HG03521 (cell line): ENCODE measurements around the gene SOCS1.
A peak's percentile ranks its signal among the peaks of the same experiment; 100 is the strongest.
"Not testable (repeated sequence)": the region's sequence is repeated elsewhere in the genome, so short reads cannot be mapped to it uniquely, and the experiment has no call there.

Source experiments
- ATAC-seq: cut with Tn5 transposase; IDR thresholded peaks from one replicate; pipeline ENCODE4 v1.9.1; 2021; ENCODE audit warnings: mild to moderate bottlenecking, moderate library complexity; ENCODE audit not compliant: unreplicated experiment

The SOCS1 gene

DNA sequence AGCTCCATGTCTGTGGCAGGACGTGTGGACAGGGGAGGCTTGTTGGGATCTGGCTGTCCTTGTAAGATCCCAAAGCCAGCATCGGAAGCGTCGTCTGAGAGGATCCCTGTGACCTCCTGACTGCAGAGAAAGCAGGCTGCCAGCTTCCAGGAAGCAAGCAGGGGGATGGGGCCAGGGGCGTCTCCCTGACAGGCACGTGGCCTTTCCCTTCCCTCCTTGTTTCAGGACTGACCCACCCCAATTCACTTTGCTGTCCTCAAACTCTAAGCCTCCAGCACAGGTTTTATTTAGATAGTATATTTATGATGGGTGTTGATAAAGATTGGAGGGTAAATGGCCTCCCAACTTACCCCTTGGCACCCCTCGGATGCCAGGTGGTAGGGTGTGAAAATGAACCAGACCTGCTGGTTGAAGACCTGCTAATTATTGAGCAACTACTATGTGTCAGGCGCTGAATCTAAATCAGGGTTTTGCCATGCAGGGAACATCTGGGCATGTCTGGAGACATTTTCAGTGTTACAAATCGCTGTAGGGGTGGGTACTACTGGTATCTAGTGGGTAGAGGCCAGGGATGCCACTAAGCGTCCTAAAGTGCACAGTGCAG, 24.5 kb downstream of the SOCS1 start:
- no peak for ATAC-seq

DNA sequence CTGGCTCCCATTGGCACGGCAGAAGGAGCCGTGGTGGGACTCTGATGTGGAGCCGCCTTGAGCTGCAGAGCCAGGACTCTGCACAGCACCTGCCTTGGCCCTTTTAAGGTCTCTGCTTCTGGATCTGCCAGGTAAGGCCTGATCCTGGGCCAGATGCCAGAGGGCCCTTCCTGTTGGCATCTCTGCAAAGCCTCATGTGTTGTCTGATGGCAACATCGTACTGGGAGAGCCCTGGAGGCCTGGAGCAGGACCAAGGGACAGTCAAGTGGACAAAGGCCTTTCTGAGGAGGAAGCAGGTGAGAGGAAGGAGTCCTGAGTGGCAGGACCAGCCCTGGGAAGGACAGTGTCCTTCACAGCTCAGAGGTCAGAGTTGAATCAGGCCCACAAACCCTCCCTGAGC, 26.1 kb downstream of the SOCS1 start:
- ATAC-seq, result no peak

DNA sequence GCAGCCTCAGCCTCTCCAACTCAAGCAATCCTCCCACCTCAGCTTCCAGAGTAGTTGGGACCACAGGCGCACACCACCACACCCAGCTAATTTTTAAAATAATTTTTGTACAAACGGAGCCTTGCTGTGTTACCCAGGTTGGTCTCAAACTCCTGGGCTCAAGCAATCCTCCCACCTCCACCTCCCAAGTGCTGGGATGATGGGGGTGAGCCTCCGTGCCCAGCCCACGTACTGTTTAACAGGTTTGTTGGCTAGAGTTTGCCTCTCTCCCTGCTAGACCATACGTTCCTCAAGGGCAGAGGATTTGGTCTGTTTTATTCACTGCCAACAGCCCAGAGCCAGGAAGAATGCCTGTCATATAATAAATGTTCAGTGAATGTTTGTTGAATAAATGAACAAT, 26.6 kb downstream of the SOCS1 start:
- no peak for ATAC-seq

DNA sequence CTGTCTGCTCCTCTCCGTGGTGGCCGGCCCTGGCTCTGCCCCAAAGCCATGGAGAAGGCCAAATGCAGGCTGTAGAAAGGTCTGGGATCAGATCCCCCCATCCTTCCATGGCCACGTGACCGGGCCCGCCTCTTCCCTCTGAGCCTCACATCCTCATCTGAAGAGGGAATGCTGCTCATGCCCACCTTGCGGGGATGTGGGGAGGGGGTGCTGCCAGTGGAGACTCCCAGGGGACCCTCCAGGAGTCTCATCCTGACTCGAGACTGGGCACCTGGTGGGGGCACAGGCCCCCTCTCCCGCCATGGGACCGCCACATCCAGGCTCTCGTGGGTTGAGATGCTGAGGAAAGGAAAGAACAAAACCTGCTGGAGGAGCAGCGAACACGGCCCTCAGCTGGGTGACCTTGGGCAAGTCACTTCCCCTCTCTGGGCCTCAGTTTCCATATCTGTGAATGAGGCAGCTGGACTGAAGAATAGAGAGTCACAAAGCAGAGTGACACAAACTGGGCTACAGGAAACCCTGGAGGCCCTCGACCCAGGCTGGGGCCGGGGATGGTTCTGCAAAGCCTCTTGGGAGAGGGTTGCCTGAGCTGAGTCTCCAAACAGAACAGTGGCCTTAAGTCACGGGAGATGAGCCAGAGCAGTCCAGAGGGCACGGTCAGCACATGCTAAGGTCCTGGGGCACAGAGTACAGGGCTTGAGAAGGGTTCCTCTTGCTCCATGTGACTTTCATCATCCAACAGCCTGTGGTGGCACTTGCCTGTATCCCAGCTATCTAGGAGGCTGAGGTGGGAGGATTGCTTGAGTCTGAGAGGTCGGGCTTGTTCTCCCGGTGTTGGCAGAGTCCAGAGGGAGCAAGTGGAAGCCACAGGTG, 30.1 kb downstream of the SOCS1 start:
- no peak for ATAC-seq

DNA sequence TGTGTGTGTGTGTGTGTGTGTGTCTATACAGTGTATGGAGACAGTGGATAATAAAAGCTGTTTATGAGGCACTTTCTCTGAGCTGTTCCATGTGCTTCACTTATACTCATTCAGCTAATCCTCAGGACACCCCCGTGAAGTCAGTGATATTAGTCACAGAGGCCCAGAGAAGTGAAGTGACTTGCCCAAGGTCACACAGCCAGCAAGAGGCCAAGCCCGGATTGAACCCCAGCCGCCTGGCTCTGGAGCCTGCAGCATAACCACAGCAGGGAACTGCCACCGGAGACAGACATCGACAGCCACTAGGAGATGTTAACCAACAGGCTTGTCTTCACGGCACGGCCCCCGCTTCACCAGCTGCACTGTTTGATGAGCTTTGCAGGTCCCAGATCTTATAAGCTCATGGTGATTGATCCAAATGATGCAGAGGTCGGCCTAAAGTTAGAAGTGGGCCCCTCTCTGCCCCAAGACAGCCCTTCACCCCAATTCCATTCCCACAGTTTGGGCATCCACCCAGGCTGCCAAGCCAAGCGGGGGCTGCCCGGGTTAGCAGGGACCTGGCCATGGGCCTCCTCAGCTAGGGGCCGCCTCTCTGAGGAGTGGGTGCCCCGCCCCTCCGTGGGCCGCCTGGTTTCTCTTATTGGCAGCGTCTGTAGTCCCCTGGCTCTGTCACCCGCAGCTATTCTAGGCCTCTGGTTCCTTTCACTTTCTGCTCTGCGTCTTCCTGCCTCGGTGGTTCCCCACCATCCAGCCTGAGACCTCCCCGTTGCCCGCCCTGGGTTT, 30.9 kb downstream of the SOCS1 start:
- peak; percentile 79 for ATAC-seq

DNA sequence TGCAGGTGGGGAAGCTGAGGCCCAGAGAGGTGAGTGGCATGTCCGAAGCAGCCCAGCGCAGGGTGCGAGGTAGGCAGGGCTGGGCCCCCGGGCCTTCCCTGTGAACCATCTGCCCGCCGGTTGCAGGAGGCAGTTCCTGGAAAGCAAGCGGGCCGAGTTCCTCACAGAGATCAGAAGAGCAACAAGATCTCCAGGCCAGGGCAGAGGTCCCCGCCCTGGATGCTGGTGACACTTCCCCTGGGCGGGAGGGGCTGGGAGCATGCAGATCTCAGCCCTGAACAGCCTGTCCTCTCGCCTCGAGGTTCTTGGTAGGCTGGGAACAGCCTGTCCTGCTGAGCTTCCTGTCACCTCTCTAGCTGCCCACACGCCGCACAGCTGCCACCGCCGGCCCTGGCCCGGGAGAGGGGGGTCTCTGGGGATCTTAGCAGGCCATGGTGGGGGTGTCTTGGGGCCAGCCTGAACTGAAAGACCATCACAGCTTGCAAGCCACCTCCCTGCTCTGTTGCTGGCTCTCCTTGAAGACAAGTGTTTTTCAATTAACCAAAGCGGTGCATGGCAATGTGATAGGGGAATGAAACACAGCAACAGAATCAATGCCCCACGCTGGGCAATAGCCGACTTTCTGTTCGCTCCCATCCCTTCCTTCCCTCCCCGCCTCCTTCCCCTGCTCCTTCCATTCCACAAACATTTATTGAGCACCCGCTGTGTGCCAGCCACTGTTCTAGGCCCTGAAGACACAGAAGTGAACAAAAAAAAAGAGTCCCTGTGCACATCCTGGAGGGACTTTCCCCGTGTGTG, 31.7 kb downstream of the SOCS1 start:
- peak; percentile 39 for ATAC-seq

DNA sequence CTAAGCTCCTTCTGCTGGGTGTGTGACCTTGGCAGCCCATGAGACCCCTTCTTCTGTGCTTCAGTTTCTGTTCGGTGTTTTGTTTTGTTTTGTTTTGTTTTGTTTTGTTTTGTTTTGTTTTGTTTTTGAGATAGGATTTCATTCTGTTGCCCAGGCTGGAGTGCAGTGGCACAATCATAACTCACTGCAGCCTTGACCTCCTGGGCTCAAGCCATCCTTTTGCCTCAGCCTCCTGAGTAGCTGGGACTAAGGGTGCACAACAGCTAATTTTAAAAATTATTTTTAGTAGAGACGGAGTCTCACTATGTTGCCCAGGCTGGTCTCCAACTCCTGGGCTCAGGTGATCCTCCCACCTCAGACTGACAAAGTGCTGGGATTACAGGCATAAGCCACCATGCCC, 35.5 kb downstream of the SOCS1 start:
- ATAC-seq, result not testable (repeated sequence)

DNA sequence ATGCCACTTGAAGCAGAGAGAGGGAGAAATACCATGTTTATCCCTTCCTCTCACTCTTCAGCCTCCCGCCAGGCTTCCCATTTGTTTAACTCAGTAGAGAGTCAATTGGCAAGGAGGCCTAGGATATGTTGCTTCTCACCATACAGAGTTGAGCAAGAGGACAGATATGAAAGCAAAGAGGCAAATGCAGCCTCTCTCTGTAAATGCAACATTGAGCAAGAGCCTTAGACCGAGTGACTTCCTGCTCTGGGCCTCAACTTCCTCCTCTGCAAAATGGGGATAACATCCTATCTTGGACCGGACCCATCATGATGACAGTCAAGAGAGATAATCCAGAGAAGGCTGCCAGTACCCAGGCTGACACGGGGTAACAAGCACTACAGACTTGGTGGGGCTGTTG, 36.8 kb downstream of the SOCS1 start:
- ATAC-seq, result no peak

DNA sequence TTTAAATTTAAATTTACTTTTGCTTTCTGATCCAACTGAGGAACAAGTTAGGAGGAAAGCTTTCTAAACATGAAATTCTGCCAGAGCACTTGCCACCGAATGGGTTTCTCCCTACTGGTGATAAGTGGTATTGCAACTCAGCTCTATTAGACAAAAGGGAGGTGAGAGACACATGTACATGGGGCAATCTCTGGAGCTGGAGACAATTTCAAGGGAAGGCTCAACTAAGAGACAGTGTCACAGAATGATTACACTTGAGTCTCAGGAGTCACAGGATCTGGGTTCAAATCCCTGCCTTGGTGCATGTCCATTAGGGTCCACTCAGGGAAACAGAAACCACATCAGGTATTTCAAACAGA, 37.4 kb downstream of the SOCS1 start:
- ATAC-seq, result no peak

DNA sequence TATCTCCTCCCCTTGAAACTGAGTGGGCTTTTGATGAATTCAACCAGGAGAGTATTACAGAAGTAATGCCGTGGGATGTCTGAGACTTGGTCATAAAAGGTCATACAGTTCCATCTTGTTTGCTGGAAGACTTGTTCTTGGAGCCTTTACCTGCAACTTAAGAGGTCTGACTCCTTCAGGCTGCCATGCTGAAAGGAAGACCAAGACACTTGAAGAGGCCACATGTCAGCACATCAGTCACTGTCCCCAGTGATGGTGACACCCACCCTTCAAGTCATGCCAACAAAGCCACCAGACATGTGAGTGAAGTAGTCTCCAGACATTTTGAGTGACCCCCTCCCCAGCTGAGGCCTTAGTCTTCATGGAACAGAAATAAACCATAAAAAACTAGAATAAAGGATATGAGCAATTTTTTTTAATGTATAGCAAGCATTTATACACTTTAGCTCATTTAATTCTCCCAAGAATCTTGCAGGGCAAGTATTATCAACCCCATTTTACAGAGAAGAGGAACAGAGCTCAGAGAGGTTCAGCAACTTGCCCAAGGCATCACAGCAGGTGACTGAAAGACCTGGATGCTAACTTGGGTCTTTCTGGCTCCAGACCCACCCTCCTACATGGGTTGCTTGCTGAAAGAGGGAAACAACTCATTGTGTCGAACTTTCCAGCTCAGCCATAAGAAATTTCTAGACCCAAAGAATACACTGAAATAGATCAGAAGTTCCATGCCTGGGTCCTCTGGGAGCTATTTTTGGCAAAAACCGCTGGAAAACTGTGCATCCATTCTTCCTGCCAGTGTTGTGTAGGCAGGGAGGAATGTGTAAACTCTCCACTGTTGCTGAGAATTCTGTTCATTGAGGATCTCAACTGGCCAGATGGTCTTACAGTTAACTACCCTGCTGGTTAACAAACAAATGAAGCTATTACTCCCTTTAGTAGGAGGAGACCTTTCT, 38.1 kb downstream of the SOCS1 start:
- no peak for ATAC-seq

DNA sequence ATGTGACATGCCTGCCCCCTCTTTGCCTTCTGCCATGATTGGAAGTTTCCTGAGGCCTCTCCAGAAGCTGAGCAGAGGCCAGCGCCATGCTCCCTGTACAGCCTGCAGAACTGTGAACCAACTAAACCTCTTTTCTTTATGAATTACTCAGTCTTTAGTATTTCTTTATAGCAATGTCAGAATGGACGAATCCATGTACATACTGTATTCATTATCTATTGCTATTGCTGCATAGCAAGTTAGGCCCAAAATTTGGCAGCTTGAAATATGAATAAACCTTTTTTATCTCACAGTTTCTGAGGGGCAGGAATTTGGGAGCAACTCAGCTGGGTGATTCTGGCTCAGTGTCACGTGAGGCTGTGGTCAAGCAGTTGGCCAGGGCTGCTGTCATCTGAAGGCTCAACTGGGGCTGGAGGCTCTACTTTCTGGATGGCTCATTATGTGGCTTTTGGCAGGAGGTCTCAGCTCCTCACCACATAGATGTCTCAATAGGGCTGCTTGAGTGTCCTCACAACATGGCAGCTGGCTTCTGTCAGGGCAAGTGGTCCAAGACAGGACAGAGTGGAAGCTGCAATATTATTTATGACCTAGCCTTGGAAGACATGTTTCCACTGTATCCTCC, 40.0 kb downstream of the SOCS1 start:
- no peak for ATAC-seq

DNA sequence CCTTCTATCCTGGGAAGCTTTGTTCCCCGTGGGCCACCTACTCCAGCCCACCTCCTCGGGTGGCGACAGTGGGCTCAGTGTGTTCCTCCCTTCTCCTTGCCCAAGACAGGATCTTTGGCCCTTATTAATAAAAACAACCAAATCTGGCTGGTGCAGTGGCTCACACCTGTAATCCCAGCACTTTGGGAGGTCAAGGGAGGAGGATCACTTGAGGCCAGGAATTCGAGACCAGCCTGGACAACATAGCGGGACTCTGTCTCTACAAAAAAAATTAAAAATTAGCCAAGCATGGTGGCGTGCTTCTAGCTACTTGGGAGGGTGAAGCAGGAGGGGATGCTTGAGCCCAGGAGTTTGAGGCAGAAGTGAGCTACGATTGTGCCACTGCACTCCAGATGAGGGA, 42.2 kb downstream of the SOCS1 start:
- ATAC-seq, result no peak

DNA sequence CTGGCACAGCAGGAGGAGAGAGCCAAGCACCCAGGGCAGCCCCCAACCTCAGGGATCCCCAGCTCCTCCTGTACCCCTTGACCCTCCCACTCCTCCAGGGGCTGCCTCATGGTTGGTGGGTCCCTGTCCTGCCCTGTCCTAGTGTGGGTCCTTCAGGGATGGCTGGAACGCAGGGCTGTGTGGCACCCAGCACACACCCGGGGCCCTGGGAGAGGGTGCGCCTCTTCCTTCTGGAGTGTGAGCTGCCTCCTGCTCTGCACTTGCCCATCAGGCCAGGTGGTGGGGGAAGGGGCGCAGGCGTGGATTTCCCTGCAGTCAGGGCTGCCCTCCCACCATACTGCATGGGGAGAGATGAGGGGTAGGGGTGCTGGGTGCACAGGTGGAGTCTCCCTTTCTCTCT, 42.6 kb downstream of the SOCS1 start:
- no peak for ATAC-seq

DNA sequence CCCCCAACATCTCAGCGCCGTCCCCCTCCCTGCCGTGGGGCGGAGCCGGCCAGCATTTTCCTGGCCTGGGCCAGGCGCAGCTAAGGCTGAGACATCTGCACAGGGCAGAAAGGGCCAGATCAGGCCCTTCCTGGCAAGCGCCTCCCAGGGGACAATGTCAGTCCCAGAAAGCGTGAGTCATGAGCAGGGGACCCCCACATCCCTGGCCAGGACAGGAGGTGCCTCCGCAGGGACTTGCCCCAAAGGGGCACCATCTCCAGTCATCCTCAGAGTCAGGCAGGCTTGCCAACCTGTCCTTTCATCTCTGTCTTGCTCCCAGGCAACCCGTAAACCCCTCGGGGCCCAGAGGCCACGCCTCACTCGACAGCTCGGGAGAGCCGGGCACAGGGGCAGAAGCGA, 43.2 kb downstream of the SOCS1 start:
- ATAC-seq, result no peak

DNA sequence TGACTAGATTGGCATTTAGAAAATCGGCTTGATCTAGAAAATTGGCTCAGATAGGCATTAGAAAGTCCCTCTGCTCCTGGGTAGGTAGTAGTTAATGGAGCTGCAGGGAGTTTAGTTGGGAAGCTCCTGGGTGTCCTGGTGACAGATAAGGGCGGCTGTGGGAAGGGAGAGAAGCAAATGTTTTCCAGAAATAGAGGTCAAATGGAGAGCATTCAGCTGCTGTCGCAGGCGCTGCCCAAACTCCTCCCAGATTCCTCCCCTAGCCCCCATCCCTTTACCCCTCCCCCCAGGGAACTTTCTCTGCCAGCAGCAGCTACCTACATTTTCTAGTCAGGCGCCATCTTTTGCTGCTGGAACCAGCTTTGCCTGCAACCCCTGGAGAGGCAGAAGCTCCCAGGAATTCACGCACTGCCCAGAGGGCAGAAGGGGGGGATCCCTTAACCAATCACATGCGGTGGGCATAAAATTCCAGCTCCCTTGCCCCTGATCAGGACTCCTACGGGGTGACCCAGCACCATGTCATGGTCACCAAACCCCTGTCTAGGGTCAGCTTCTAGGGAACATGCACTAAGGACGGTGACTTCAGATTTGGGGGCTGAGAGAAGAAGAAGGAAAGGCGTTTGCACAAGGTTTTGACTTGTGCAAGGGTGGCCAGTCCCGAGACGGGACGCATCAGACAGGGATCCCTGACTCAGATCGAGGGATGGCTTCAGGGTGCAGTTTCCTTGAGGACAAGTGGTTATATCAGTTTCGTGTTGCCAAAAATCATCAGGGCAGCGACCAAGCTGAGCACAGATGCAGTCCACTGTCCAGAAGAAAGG, 43.8 kb downstream of the SOCS1 start:
- no peak for ATAC-seq

DNA sequence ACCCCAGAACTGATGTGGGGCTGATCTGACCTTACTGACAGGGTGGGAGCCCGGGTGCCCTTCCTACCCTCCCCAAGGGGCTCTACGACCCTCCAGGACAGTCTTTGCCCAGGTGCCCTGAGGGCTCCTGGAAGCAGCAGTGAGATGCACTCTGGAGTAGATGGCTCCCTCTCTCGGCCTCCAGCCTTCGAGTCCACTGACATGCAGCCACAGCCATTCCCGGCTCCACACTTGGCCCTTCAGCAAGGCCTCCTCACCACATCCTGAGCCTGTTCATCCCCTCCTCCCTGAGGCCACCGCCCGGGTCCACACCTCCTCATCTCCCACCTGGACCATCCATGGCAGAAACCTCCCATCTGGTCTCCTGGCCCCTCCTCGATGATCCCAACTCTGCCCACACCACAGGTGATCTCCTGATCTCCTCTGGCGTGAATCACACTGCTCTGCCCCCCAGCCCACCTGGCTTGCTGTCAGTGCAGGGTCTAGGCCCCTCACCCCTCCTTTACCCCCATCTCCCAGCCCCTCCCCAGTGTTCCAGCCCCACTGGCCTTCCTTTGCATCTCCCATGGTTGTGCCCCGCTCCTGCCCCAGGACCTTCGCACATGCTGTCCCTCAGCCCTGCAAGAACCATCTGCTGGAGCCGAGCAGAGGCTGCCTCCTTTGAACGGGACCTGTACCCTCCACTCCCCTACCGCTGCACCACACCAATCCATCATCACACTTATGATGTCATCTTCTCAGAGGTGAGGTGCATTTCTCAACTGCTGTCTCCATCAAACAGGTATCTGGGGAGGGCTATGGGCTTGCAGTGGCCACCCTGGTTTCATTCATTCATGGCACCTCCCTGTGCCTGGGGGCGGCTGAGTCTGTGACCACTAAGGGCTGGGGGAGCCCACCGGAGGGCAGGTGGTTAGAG, 44.7 kb downstream of the SOCS1 start:
- ATAC-seq, result no peak

DNA sequence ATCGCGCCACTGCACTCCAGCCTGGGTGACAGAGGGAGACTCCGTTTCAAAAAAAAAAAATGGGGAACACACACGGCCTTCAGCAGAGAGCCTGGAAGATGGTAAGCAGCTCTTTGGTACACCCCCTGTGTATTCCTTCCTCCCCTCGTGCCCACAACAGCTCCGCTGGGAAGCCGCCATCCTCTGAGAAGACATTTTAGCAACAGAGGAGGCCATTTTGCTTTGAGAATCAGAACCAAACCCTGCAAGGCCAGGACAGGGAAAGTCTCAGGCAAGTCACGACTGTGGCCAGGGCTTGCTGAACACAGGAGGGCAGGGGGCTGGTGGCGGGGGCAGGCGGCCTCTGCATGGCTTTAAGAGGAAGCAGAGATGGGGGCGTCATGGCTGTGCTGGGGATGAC, 45.7 kb downstream of the SOCS1 start:
- no peak for ATAC-seq
